ENCODE measurements around the gene PPM1D. TPM values are rescaled to one million over a fixed set of nuclear protein-coding genes. Genes with fewer than 3 reads are reported as not detected.

Gene PPM1D
- total and polyA plus RNA-seq, 2 of the 13 experiments (the other 11 are each of a cell fraction or from before 2014, with no cell fraction given): 8.0 to 26.2 TPM

- TF ChIP-seq HNF1B (CRISPR knock-in tag; IDR thresholded peaks at IDR 0.05) (peak; percentile 88), SMAD9 (CRISPR knock-in tag; IDR thresholded peaks at IDR 0.05) (peak; percentile 89; the same call in 1 of the 2 replicates), RBM39 (IDR thresholded peaks at IDR 0.05; ENCODE audit: low read depth, low read length, poor library complexity, severe bottlenecking) (peak; percentile 35), ZNF724P (CRISPR knock-in tag; IDR thresholded peaks at IDR 0.05; ENCODE audit: borderline replicate concordance) (peak; percentile 95), ZNF570 (CRISPR knock-in tag; IDR thresholded peaks at IDR 0.05; ENCODE audit: borderline replicate concordance) (no peak; the same call in 1 of the 2 replicates), ARID5B (CRISPR knock-in tag; IDR thresholded peaks at IDR 0.05) (peak; percentile 67), HCFC1 (IDR thresholded peaks at IDR 0.05; ENCODE audit: low read depth, low read length) (no peak), MLXIP (CRISPR knock-in tag; IDR thresholded peaks at IDR 0.05; ENCODE audit: borderline replicate concordance) (peak; percentile 77), SNAPC5 (CRISPR knock-in tag; IDR thresholded peaks at IDR 0.05; ENCODE audit: borderline replicate concordance) (no peak), JUNB (CRISPR knock-in tag; IDR thresholded peaks at IDR 0.05; ENCODE audit: borderline replicate concordance) (peak; percentile 56; the same call in 1 of the 2 replicates), CEBPB (IDR thresholded peaks at IDR 0.05; ENCODE audit: borderline replicate concordance, low read depth, low read length) (no peak), ARID4A (CRISPR knock-in tag; IDR thresholded peaks at IDR 0.05; ENCODE audit: borderline replicate concordance) (peak; percentile 89), ZNF777 (CRISPR knock-in tag; IDR thresholded peaks at IDR 0.05) (peak; percentile 98), NFIC (IDR thresholded peaks at IDR 0.05; ENCODE audit: low read length) (peak; percentile 54; the same call in 1 of the 2 replicates)
Measured at GRCh38 chr17:60599620-60600489, at the start of gene PPM1D (continued).

Data from HepG2 (cell line).